Stimulated activated CD4-positive, alpha-beta T cell treated with anti-CD3 and anti-CD28 coated beads, Interleukin-1b, Interleukin-23, amount 100 ng/mL, for 24 hours (primary cell): ENCODE results near the gene CCSER1.
"Not testable (repeated sequence)": the region's sequence is repeated elsewhere in the genome, so short reads cannot be mapped to it uniquely, and the experiment has no call there.

Experiments
- DNase-seq, 4 experiments: peaks; one replicate each; pipeline ENCODE4 v3.0.0-alpha.2; 2020; ENCODE audit warnings: low read depth in 4 of 4, low spot score in 1 of 4

Gene CCSER1

DNA sequence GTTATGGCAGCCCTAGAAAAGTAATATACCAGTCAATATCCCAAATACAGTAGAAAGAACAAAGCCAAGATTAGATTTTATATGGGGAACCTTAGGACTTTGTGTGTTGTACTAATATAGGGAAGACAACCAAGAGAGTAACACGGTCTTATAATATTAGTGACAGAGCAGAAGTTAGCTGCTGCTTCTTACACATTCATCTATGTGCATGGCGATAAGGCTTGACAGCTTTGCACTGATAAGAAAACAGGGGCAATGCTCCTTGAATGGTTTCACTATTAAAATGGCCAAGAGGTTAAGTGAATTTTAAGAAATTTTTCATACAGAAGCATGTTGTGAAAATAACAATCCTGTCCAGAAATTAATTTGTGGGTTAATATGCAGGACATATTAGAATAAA lies 521.6 kb downstream of the CCSER1 start:
- DNase-seq, result no peak

DNA sequence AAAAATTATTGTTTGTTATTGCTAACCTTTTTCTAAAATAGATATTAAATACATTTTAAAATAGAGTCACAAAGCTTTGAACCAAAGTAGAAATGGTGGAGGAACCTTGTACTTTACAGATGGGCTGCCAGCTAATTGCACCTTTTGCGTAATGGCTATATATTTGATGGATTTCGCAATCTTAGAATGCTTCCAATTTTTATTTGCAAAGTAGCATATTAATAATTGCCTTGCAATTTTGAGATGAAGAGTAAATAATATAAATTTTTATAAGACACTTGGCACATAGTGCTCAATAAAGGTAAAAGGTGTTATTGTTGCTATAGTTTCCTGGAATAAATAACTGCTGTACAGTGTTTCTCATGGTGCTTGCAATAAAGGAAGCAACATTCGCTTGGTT lies 533.5 kb downstream of the CCSER1 start:
- no peak for DNase-seq

DNA sequence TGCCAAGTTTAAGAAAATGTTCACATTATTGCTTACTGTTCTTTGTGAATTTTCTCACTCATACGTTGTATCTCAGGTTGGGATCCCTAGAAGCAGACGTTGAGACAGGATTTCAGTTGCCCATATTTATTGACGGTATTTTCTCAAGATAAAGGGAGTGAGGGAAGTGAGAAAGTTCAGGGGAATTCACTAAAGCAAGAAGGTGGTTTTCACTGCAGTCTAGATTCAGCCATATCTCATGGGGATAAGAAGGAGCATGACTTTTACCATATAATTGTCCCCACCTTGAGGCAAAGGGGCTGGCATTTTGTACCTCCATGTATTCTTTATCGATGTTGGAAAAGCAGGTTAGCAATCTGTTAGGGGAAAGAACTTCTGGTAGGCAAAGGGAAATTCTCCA lies 543.0 kb downstream of the CCSER1 start:
- DNase-seq, result no peak

DNA sequence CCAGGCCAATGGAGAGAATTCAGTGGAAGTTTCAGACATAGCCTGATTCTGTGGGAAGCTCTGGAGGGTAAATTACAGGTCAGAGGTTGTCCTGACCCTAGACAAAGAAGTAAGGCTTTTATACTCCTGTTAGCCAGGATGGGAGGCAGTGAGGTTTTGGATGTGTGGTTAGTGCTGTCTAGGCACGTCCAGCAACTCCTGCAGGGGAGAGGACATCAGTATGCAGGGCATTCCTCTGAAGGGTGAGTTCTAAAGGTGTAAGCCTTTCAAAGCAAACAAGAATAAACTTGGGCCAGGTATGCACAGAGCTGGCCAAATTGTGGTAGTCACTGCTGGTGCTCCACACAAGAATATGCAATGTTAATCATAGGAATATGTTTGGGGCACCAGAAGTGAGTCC lies 562.5 kb downstream of the CCSER1 start:
- DNase-seq, result no peak

DNA sequence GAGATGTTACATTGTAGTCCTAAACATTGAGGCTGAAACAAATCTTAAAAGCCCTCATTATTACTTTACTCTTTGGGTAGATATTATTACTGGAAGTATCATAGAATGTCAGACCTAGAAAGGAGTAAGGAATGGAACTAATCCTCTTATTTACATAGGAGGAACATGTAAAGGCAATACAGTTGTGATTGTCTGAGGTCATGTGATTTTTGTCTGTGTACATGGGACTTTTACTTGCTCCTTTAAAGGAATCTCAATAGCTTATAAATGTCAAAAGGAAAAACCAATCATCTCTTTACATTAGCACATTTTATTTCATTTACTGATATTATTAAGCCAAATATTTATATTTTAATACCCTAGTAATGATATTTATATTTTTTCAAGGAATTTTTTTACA lies 568.2 kb downstream of the CCSER1 start:
- DNase-seq, result no peak

DNA sequence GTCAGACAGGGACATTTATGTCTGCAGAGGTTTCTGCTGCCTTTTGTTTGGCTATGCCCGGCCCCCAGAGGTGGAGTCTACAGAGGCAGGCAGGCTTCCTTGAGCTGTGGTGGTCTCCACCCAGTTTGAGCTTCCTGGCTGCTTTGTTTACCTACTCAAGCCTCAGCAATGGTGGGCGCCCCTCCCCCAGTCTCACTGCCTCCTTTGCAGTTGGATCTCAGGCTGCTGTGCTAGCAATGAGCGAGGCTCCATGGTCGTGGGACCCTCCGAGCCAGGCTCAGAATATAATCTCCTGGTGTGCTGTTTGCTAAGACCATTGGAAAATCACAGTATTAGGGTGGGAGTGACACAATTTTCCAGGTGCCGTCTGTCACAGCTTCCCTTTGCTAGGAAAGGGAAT lies 578.3 kb downstream of the CCSER1 start:
- DNase-seq, result not testable (repeated sequence)

DNA sequence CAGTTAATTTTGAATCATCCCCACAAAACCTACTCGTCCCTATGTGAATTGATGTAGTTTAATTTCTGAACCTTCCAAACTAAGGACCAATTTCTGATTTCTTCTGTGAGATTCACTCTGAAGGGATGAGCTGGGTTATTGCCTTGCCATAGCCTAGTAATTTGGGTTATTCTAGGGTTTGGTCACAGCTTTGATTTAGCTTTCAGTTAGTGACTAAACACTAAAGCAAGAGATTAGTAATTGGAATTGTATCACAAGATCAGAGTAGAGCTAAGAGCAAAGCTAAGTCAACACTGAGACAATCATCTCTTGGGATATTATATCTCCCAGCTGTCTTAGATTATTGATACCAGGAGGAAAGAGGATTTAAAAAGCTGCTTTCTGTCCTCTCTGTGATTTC lies 588.0 kb downstream of the CCSER1 start:
- DNase-seq, result no peak

DNA sequence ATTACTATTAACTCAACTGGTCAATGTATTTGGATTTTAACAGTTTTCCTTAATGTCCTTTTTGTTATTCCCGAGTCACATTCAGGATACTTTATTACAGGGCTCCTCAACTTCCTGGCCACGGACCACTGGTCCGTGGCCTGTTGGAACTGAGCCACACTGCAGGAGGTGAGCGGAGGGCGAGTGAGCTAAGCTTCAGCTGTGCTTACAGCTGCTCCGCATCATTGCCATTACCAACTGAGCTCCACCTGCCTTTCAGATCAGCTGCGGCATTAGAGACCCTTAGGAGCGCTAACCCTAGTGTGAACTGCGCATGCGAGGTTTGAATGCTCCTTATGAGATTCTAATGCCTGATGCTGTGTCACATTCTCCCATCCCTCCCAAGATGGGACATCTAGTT lies 591.7 kb downstream of the CCSER1 start:
- DNase-seq, result no peak

DNA sequence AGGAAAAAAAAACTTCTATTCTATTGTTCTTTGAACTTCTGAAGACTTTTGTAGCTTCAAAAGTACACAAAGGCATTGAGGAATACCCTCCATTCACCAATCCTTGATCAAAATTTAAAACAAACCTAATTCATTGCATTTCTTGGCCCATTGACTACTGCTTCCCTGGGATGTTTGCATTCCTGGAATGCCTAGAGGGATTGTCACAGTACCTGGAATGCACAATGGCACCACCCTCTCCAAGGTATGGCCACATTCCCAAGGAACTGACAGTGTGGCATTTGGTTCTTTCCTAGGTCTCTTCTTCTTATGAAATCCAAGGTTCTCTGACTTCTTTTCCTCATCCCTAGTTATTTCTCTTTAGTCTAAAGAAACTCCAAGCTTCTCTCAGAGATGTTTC lies 600.7 kb downstream of the CCSER1 start:
- no peak for DNase-seq

DNA sequence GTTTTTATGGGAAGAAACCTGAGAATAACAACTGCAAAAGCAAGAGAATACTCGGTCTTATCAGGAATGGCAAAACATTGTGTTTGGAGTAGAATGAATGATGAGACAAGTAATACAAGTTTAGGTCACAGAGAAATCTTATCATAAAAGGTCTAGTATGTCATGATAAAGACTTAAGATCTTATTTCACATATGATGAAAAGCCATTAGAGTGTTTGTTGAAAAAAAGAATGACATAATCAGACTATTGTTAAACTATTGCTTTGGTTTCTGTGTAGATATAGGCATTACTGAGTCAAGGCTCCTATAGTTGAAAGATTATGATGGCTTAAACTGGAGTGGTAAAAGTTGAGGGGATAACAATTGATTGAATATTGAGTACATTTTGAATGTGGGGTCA lies 603.6 kb downstream of the CCSER1 start:
- no peak for DNase-seq

DNA sequence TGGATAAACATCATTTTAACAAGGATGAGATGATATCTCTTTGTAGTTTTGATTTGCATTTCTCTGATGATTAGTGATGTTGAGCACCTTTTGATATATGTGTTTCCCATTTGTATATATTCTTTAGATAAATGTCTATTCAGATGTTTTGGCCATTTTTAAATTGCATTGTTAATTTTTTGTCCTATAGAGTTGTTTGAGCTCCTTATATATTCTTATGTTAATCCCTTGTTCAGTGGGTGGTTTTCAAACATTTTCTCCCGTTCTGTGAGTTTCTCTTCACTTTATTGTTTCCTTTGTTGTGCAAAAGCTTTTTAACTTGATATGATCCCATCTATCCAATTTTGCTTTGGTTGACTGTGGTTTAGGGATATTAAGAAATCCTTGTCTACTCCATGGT lies 606.0 kb downstream of the CCSER1 start:
- DNase-seq, result no peak

DNA sequence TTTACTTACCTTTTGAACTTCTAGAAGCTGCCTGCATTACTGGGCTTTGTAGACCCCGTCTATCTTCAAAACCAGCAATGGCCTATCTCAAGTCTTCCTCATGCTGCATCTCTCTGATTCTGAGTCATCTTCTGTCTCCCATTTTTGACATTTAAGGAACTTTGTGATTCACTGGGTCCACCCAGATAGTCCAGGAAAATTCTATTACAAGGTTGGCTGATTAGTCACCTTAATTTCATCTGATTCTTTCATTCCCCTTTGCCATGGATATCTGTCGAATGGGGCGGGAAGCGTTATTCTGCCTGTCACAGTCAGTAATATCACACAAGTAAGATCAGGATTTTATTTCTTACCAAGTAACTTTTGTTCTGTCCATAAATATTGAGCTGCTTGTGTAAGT lies 618.0 kb downstream of the CCSER1 start:
- no peak for DNase-seq

DNA sequence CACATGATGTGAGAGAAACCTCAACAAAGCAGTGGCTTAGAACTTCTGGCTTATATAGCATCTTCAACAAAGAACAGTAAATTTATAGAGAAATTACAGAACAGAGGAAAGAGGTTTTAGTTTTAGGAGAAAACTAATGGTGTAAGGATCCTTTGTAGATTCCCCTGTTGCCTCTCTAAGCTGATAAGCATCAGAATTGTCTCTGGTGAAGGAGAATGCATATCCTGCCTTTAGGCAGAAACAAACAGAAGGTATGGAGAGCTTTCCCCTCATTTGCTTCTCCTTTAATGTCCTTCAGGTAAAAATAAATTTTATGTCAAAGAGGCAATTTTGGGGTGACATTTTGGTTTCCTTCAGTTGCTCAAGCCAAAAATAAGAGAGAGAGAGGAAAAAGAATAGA lies 625.9 kb downstream of the CCSER1 start:
- DNase-seq, result no peak

DNA sequence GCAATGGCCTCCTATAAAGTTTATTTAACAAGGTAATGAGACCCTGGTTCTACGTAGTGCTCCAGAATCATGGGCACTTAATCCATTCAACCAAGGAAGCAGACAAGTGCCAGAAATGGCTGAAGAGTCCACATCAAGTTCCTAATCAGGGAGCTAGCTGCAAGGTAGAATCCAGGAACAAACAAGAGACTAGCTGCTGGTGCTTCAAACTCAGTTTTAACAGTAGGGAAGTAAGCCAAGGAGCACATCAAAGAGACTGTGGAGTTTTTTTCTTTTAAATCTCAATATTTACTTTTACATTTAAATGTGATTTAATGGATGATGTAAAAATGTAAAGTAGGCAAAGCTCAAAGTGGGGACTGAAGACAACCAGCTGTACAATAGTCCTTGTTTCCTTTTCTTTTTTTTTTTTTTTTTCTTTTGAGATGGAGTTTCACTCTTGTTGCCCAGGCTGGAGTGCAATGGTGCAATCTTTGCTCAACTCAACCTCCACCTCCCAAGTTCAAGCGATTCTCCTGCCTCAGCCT lies 630.4 kb downstream of the CCSER1 start:
- no peak for DNase-seq

DNA sequence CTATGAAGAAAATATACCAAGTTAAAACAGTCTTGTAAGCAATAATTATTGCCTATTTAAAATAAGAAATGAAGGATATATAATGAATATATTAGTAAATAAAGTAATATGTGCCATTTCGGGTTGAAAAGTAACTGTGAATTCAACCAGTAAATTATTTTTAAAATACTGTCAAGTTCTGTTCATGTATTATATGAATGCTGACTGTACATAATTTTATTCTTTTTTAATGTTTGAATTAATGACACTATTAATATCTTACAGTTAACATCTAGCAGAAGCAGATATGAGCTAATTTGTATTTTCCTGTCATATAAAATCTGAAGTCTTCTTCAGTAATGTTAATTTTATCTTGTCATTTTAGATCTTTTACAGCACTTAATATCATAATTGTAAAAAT lies 632.9 kb downstream of the CCSER1 start:
- no peak for DNase-seq

DNA sequence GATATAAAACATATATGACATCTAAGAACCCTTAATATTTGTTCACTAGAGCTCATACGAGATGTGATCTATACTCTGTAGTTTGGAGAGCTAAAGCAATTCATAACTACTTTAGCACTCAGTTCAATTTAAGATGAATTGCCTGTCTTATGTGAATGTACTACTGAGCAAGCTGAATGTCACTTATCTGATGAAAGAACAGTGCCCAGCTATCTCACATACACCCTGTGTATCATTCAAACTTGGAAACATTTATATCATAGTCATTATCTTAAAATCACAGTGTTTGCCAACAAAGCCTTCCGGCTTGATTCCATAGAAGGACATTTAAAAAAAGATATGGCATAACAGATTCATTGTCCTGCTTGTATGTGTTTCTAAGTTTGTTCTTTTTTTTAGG lies 639.6 kb downstream of the CCSER1 start:
- no peak for DNase-seq

DNA sequence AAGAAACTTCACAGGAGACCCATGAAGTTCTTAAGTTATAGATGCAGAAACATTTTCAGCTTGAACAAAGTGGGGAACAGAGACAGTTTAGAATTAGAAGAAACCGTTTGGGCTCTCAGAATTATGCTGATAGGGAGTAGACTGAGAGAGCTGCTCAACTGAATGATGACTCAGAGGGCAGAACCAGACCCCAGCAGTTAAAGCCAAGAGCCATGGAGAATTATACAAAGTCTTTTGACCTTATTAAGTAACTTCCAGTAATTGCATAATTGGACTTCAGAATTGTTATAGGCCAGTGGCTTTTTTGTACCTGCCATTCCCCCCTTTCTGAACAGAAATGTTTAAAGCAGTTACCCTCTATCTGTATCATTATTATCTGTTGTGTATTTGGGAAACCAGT lies 642.1 kb downstream of the CCSER1 start:
- no peak for DNase-seq

DNA sequence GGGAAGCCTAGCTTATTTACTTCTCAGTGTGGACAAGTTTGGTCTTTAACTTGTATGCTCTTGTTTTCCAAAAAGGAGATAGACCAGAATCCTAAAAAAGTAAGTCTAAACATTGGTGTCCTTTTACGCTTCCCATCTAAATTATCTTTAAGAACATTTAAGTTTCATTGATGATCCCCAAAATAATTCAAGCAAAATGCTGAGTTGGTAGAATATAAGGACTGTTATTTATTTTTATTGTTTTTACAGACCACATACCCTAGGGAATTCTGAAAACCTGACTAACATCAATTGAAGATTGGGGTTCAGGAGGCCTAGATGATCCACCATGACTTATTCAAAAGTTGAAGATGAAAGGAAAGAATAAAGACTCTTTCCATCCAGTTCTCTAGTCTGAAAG lies 653.0 kb downstream of the CCSER1 start:
- no peak for DNase-seq

DNA sequence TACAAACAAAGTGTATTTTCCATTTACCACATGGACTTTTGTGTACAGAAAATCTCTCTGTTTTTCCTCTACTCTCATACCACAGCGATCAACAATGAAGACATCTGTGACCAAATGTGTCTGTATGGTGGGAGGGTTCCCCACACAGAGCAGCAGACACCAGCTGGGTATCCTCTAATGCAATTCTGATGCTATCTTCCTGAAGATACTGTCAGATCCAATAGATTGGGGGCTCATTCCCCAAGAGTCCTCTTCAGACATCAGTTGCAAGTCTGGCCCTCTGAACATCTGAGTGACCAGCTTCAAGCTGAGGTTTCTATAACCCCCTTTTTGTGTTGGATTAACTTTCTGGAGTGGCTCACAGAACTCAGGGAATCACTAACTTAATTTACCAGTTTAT lies 659.4 kb downstream of the CCSER1 start:
- DNase-seq, result no peak

DNA sequence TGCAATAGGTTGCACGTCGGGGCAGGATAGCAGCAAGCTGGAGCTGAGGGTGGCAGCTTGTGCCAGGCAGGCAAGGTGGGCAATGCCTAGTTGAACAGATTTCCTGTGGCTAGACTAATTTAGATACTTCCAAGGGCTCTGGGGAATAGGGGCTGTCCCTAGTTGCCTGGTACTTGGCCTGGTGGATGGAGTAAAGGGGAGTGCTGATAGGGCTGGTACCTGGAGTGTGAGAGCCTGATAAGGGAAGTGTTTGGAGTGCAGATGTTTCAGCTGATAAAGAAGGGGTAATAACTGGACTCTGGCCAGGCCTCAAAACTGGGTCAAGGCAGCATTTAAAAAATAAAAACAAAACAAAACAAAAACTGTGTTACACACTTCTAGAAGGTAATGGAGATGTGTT lies 665.5 kb downstream of the CCSER1 start:
- no peak for DNase-seq

DNA sequence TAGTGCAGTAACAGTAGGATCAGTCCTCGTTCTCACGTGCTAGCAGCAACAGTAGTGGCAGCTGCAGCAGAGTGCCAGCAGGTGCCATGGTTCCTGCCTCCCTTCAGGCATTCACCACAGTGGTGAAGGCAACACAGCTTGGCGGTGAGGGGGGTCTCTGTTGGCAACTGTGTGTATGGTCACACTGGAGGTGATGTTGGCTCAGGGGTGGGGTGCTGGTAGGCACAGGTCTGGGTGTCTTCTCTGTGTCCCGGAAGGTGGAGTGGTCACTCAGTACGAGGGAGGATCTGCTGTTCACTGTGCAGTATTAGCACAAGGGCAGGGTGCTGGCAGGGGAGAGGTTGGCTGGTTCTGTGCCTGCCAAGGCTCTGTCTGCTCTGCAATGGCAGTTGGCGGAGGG lies 671.8 kb downstream of the CCSER1 start:
- no peak for DNase-seq

DNA sequence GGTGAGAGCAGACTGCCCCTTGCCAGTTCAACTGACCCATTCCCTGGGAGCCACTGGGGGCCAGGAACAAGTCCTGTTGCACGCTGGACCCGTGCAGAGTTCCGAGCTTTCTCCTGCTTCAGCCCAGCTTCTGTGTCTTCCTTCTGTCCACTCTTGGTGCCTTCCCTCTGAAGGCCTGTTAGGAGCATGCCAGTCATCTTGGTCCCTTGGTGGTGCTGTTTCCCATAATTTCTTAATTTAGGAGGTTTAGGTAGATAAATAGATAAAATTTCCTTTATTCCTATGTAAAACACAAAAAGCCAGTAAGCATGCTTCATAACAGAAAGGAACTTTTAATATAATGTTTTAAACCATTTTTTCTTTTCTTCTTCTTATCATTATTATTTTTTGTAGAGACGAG lies 672.7 kb downstream of the CCSER1 start:
- no peak for DNase-seq

DNA sequence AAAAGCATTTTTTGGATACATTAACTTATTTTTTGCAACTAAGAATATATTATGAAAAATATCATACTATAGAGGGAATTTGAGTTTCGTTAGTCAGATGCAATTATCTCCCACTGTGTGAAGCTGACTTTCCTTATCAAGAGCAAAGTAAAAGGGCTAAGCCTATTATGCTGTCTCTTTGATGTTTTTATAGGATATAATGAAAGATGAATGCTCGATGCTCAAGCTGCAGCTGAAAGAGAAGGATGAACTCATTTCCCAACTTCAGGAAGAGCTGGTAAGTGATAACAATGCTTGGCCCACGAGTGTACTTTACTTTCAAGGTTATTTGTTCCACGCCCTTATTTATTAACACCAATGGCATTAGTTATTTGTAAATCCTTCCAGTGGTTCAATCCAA lies 688.4 kb downstream of the CCSER1 start:
- no peak for DNase-seq

DNA sequence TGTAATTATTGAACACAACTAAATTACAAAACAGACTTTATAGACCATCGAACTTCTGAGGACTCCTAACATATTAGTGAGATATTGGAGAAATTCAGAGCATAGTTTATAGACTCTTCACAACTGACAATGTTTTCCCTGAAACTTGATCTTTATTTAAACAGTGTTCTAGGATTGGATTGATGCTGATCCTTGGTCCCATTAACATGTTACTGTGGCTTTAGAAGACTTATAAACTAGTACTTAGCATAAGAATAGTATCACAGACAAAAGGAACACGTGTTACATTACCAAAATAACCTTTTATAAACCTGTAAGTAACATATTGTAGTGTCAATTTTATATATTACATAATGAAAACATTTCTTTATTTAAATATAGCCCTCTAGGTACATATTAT lies 689.6 kb downstream of the CCSER1 start:
- no peak for DNase-seq
